ENCODE results near the gene DUSP5.

DNA sequence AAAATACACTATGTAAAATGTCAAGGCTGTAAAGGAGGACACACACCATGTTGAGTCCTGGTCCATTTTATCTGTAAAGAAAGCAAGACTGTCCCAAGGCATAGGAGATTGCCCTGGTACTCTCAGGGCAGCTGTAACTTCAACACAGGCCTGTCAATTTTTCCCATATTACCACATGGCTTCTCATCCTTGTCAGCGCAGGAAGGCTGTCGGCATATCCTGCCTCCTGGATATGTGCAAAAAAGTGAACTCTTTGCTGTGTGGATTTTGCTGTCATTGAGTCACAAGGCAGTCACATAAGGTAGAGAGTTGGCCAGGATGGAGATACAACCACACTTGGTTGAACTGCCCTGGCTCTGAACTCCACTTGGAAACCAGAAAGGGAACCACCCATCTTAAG lies 8.7 kb downstream of the DUSP5 start:
- no peak for TF ChIP-seq POLR2A (IDR thresholded peaks at IDR 0.05)
- TF ChIP-seq, protein P1, sequence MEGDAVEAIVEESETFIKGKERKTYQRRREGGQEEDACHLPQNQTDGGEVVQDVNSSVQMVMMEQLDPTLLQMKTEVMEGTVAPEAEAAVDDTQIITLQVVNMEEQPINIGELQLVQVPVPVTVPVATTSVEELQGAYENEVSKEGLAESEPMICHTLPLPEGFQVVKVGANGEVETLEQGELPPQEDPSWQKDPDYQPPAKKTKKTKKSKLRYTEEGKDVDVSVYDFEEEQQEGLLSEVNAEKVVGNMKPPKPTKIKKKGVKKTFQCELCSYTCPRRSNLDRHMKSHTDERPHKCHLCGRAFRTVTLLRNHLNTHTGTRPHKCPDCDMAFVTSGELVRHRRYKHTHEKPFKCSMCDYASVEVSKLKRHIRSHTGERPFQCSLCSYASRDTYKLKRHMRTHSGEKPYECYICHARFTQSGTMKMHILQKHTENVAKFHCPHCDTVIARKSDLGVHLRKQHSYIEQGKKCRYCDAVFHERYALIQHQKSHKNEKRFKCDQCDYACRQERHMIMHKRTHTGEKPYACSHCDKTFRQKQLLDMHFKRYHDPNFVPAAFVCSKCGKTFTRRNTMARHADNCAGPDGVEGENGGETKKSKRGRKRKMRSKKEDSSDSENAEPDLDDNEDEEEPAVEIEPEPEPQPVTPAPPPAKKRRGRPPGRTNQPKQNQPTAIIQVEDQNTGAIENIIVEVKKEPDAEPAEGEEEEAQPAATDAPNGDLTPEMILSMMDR (IDR thresholded peaks at IDR 0.05), result no peak

Measured in Peyer's patch (tissue), 4 donors.